Umbilical cord (tissue), 2 donors: Measurements from ENCODE around the gene LDLRAP1. TPM values are rescaled to one million over a fixed set of nuclear protein-coding genes. Genes with fewer than 3 reads are reported as not detected.

ENCODE experiments used
- DNase-seq: peaks from one replicate; pipeline ENCODE4 v3.0.0-alpha.2; 2015; ENCODE audit warnings: low spot score
- total RNA-seq: library from RNA; depleted of rRNA; stranded (reverse); fragments of >200 nt; gene quantifications from one replicate; pipeline ENCODE4 v1.2.3, GENCODE V29; 2014; ENCODE audit warnings: low replicate concordance; ENCODE audit not compliant: insufficient read depth

Gene LDLRAP1
- total RNA-seq, 1 donor from 2014 or later = 20.9 TPM

DNA sequence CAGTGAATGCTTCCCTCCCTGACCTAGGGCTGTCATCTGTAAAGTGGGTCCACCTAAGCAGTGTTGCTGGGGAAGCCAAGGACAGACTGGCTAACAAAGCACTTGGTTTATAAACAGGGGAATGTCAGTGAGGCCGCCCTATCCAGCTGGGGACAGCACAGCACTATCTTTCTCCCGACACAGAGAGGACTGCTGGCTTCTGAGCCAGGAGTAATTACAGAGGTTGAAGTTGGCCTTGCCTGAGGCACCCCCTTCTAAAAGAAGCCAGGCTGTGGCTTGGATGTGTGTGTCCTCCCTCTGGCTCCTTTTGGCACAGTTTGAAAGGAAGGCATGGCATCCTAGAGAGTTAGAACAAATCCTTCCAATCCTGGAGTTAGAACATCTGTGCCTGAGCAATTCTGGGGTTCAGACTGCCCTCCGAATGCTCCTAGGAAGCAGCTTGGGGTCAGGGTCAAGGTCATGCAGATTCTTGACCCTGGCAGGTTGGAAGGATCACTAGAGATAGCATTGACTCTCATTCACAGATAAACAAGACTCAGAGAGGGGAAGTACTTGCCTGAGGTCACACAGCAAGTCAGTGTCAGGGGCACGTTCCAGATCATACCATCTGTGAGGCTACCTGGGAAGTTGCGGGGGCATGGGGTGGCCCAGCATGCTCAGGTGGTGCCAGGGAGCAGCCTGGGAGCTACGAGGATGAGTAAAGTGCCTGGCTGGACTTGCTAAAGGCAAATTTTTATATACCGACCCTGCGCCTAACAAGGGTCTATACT is 1.3 kb upstream of the LDLRAP1 start:
- DNase-seq = peak; percentile 45

DNA sequence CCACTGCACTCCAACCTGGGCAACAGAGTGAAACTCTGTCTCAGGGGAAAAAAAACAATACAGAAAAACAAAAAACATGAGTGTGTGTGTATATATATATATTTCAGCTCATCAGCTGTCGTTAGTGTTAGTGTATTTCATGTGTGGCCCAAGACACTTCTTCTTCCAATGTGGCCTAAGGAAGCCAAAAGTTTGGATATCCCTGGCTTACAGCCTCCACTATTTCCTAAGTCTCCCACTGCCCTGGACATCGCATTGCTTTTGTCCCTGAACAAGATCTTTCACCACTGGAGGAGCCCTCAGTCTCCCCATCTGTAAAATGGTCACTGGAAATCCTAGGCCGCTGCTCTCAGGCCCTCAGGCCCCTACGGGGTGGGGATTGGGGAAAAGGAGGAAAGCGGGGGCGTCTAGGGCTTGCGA is 391 bp upstream of the LDLRAP1 start:
- DNase-seq = no peak

DNA sequence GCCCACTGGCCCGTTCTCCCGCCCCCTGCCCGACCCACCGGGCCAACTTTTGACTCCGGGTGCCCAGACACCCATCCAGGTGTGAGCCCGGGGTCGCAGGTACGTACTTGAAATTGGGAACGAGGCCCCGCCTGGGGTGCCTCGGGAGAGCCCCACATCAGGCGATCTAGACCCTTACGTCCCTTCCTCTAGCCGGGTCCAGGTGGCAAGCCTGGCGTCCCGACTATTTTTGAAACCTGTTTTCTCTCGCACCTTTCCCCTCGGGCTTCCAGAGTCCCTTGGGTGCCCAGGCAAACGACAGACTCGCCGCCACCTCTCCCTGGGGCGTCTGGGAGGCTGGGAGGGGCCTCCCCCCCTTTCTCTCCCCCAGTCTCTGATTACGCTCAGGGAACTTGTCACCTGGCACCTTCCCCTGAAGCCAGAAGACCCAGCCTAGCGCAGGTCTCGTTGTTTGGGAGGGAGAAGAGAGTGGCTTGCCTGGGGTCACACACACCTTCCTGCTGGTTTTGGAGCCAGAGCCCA is 898 bp downstream of the LDLRAP1 start:
- no peak for DNase-seq

DNA sequence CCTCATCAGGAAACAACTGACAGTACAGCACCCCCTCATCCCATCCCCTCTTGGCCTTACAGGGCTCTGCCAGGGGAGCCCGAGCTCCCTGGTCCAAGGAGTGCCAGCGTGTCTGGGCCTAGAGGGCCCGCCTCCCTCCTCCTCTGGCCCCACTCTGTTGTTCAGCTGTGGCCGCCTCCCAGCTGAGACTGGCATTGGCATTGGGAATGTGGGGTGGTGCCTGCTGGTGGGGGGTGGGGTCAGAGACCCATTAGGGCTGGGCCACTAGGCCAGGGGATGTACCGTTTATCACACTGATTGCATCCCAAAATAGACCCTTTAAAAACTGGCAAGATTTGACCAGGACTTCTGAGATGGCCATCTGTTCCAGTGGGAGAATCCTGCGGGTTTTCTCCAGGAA is 1.4 kb downstream of the LDLRAP1 start:
- peak; percentile 31 for DNase-seq

DNA sequence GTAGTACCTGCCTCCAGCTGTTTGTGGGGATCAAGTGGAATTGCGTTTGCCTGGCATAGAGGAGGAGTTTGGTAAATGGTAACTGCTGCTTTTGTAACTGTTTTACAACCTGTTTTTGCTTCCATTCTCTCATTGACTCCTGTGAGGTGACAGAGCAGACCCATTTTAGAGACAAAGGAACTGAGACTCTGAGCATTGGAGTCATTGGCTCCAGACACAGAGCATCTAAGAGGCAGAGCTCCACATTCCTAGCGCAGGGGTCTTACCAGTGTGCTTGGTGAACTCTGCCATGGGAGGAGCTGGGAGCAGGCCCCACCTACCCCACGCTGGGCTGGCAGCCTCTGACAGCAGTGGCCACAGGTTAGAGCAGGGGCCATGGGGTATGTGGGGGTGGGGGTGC is 2.4 kb downstream of the LDLRAP1 start:
- DNase-seq = no peak

DNA sequence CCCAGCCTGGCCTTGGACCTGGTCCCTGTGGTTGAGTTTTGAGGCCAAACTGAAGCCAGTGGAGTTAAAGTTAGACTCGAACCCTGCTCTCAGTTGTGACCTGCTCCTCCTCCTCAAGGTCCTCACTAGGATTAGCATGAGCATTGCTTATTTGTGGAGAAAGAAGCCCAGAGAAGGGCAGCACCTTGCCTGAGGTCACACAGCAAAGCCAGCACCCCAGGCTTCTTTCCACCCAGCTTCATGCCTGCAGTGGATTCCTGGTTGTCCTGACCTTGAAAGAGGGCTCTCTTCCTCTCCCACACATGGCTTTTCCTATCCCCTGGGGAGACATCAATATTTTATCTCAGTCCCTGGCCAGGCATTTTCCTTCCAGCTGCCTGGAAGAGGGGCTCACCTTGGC is 2.8 kb downstream of the LDLRAP1 start:
- DNase-seq = no peak

DNA sequence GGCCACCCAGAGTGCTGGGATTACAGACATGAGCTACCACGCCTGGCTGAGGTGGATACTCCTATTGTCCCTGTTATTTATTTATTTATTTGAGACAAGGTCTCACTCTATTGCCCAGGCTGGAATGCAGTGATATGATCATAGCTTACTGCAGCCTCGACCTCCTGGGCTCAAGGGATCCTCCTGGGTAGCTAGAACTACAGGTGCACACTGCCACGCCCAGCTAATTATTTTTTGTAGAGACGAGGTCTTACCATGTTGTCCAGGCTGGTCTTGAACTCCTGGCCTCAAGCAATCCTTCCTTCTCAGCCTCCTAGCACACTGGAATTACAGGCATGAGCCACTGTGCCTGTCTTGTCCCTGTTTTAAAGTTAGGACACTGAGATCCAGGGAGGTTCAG is 5.2 kb downstream of the LDLRAP1 start:
- DNase-seq = no peak

DNA sequence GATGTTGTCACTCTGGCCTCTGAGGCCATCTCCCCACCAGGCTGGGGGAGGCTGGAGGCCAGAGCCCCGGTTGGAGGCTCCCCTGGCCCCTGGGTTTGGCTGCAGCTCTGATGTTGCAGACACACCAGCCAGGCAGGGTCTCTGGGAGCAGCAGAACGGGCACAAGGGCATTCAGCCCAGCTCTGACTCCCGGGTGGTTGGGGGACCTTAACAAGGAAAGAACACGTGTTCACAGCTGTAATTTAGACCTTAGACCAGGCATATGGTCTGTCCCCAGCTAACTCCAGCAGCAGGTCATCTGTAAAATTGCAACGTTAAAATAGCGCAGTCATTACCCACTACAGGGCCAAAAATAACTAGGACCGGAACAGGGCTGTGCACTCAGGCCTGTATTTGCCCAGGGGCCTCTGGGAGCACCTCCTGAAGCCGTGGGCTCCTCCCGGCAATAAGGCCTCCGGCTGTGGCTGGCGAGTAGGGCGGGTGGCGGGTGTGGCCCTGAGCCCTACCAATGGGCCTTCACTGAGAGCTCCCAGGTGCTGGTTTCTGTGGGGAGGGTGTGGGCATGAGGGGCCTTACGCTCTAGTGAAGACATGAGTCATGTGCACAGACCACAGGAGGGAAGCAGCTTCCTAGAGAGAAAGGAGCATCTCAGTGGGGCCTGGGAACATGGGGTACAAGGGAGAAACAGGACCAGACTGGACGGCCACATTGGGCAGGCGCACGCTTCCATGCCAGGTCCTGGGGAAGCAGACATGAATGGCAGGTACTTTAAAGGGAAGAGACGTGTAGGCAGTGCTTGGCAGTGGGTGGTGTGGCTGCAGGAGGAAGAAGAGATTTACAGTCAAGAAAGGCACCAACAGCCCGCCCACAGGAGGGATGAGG is 6.1 kb downstream of the LDLRAP1 start:
- DNase-seq = peak; percentile 29

DNA sequence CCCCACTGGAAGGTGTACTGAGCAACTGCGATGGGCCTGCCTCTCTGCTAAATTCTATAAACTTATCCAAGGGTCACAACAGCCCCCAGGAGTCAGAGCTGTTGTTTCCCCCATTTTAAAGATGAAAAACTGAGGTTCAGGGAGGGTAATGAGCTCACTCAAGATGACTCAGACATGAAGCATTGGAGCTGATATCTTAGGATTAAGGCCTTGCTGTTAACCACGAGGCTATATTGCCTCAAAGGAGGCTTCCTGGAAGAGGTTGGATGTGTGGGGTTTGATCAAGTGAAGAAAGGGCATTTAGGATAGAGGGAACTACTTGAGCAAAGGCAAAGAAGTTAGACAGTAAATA is 6.7 kb downstream of the LDLRAP1 start:
- DNase-seq = peak; percentile 24

DNA sequence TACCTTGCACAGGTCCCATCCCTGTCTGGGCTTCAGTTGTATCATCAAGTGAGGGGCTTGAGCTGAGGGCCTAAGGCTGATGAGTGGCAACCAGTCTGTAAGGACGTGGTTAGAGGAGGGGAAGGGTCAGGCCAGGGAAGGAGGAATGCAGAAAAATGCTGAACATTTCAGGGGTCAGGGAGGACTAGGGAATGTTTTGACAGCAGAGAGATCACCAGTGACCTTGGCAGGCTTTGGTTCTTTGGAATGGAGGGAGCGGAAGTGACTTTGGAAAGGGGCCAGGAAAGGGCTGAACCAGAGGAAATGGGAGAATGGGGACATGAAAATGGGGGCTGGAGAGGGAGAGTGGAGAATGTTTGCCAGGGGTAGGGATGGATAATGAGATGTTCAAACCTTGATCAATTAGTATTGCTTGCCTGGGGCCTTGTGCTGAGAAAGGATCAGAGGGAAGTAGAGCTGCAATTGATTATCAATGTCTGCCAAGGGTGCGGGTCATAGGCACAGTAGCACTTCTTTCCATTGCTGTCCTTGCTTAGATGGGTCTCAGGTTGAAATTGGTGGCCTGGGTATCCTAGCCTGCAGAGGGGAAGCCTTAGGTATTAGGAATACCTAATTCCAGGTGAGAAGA is 7.4 kb downstream of the LDLRAP1 start:
- peak; percentile 31 for DNase-seq

DNA sequence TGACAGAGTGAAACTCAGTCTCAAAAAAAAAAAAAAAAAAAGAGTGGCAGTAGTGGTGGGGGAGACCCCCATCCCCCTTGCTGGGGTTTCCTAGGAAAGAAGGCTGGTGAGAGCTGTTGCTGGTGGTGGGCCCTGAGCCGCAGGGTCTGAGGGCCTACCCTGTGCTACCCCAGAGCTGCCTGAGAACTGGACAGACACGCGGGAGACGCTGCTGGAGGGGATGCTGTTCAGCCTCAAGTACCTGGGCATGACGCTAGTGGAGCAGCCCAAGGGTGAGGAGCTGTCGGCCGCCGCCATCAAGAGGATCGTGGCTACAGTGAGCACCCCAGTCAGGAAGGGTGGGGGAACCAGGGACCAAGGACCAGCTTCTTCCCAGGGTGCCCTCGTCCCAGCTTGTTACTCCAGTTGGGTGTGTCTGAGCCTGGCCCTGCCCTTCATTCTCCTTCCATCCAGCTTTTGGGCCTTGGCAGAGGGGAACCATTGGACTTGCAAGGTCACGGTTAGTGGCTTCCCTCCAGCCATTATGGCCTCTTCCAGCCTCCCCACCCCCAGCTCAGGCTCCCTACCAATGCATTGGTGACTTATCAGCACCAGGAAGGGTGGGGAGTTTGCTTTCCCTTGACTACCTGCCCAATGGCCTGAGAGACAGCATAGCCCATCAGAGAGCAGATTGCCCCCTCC is 10.5 kb downstream of the LDLRAP1 start:
- no peak for DNase-seq

DNA sequence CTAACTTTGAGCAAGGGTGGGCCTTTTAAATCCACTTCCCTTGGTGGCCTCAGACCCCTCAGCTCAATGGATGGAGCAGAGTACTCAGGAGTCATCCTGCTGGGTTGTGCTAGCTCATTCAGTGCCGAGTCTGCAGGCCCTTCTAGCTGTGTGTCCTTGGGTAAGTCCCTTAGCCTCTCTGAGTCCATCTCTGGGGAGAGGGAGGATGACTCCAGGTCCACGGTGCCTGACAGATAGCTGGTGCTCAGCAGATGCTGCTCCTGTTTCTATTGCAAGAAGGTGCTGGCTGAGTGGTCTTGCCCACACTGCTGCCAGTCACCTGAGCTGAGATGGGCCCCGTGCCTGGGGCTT is 11.0 kb downstream of the LDLRAP1 start:
- no peak for DNase-seq

DNA sequence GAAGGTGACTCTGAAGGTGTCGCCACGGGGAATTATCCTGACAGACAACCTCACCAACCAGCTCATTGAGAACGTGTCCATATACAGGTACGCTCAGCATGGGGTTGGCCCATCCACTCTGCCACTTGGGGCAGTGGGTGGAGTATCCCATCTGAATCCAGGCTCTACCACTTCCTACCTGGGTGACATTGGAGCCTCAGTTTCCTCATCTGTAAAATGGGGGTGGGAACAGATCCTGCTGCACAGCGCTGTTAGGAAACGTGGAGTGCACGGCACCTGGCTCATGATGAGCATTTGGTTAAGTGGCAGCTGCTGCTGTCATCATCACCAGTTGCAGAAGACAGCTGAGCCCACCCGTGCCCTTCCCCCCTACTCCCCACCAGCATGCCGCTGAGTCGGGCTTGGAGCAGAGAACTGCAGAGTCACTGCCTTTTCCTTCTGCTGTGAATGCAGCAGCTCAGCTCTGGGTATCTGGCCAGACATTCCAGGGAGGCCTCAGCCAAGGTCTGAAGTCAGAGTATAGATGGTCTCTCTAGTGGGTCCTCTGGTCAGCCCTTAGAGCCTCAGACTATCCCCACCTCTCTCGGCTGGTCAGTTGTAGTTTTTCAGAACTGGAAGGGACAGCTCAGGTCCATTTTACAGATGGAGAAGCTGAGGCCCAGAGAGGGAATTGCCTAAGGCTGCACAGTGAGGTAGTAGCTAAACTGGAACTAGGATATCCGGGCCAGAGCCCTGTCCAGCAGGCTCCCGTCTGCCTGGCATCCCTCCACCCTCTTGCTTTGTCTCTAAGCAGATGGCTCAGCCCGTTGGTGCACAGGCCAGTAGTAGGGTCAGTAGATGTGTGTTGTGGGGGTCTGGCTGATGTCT is 11.7 kb downstream of the LDLRAP1 start:
- no peak for DNase-seq

DNA sequence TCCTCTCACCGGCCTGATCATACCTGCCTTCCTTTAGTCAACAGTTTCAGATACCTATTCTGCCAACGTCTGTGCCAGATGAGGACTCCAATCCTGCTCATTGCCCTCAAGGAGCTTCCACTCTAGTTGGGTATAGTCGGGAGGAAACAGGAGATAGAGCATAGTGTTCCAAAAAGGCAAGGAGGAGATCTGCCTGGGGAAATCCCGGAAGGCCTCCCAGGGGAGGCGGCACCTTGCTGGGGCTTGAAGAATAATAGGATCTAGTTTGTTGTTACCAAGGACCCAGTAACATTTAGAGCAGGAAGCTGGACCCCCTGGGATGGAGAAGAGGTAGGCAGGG is 12.3 kb downstream of the LDLRAP1 start:
- DNase-seq = no peak

DNA sequence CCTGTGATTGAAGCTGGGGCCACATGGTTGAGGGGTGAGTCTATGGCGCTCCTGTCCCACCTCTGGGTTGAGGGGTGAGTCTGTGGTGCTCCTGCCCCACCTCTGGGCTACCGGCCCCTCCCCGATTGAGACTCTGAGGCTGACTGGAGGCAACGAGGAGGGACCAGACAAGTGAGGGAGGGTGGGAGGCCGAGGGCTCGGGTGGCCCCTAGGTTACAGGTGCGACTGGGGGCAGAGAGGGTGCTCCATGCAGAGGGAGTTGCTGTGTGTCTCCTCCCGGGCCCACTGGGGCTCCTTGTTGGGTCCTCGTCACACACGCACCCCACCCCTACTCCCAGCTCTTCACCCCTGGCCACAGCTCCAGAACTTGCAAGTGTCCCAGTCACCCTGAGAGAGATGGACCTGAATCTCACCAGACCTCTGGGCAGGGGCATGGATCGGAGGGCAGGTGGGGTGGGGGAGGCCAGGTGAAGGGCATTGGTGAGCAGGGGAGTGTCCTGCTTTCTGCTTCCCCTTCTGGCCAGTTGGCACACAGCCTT is 12.8 kb downstream of the LDLRAP1 start:
- DNase-seq = no peak

DNA sequence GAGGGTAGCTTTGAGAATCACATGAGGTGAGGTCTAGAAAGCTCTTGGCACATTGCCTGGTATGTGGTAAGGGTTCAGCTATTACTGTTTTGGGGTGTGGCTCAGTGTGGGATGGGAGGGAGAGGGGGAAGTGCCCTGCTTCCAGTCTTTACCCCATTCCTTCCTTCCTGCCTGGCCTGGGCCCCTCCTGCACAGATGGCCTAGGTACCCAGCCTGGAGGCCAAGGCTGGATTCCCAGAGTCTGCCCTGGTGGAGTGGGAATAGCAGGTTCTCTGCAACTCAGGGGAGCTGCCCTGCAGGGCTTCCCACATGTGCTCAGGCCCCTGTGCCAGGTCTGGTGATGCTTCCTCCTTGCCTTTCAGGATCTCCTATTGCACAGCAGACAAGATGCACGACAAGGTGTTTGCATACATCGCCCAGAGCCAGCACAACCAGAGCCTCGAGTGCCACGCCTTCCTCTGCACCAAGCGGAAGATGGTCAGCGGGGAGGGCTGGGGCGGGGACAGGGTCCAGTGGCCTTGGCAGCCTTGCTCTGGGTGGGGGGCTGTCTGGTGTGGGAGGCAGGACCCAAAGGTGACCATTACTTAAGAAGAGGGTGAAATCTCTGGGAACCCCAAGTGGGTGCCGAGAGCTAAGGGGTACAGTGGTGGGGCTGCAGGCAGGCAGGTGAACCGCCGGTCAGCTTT is 13.5 kb downstream of the LDLRAP1 start:
- DNase-seq = peak; percentile 57

DNA sequence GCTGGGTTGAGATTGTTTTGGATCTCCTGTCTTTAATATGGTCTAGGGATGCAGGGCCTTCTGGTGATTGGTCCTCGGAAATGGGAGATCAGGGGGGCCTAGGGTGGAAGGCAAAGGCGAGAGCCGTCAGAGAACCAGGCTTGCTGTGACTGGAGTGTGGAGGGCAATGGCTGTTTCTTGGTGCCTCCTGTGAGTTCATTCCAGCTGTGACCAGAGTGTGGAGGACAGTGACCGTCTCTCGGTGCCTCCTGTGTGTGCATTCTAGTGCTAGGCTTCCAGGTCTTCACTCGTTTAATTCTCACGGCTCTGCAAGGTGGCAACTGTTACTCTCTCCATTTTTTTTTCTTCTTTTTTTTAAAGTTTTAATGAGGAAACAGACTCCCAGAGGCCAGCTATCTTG is 14.1 kb downstream of the LDLRAP1 start:
- no peak for DNase-seq

DNA sequence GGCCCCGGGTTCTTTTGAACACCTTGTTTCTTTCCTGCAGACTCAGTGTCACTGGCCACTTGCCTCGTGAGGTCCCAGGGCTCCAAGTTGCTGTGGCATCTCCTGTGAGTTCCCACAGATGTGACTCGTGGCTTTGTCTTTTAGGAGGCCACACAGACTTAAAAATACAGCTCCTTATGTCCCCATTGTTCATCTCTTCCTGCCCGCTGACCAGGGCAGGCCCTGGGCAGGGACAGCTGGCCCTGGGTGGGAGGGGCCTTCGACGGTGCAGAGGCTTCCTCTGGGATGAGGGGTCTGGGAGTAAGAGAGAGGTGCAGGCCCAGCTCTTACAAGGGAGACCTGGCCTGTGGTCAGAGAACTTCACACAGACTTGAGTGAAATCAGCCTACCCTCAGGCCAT is 15.6 kb downstream of the LDLRAP1 start:
- DNase-seq = no peak

DNA sequence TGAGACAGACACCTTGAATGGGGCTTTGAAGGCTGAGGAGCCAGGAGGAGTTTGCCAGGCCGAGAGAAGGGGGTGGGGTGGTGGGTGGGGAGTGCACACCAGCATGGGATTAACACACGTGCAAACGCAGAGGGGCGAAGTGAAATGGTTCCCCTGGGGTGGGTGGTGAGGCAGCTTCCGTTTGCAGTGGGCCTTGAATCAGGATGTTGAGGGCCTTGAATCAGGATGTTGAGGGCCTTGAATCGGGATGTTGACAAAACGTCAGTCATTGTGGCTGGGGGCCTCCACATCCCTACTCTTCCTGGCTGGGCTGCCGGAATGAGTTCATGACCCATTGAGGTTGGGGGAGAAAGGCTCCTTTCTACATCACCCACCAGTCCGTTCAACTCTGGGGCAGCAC is 16.6 kb downstream of the LDLRAP1 start:
- no peak for DNase-seq

DNA sequence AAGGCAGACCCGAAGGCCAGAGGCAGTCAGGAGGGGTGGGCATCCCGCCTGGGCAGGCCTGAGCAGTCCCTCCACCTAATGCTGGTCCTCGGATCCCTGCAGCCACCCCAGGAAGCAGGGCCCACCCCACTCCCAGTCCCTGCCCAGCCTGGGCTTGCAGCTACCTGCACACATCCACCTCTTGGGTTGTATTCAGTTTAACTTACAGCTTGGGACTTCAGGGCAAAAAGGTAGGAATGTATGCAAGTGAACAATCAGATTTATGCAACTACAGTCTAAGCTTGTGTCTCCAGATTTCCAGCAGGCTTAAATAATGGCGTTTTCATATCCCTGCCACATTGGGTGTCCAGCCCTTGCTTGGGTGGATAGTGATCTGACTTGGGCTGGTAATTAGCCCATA is 17.4 kb downstream of the LDLRAP1 start:
- peak; percentile 41 for DNase-seq
